Coronary artery (tissue), 2 donors: ENCODE data around the gene WASF3.

ENCODE experiments used
- DNase-seq: peaks from one replicate; pipeline ENCODE4 v3.0.0-alpha.2; 2017; ENCODE audit warnings: low spot score
- H3K27ac ChIP-seq, 2 donors: fragments of 200-600 bp; sonication (generic); one replicate each; pipeline ENCODE4 v1.5.1; 2016 to 2019
- H3K4me3 ChIP-seq: fragments of 200-600 bp; sonication (generic); 2 replicates; pipeline ENCODE4 v1.5.1; 2016; ENCODE audit warnings: mild to moderate bottlenecking, moderate library complexity
- CTCF ChIP-seq: fragments of 200-600 bp; sonication (generic); IDR thresholded peaks from one replicate; pipeline ENCODE4 v1.5.1; 2019; ENCODE audit warnings: antibody characterized with exemption

Gene WASF3

GRCh38 chr13:26711211-26711610 is 153.7 kb downstream of the WASF3 start:
- TF ChIP-seq CTCF, result no peak
- Histone ChIP-seq H3K27ac (no peak overlapping the region), H3K4me3 (no peak overlapping the region)
- DNase-seq, result peak; percentile 7

- TF ChIP-seq CTCF, result no peak
- Histone ChIP-seq H3K4me3 (no peak overlapping the region), H3K27ac (no peak overlapping the region)
- DNase-seq, result peak; percentile 21
These were observed 155.9 kb downstream of the WASF3 start for GRCh38 chr13:26713341-26713740.

- TF ChIP-seq CTCF, result no peak
- DNase-seq, result peak; percentile 16
These were observed 159.5 kb downstream of the WASF3 start for GRCh38 chr13:26716984-26717383.

GRCh38 chr13:26718146-26718545 is 160.7 kb downstream of the WASF3 start:
- Histone ChIP-seq H3K27ac (no peak overlapping the region), H3K4me3 (no peak overlapping the region)
- peak; percentile 41 for DNase-seq
- TF ChIP-seq CTCF, result no peak

More at GRCh38 chr13:26716984-26717383, 159.5 kb downstream of the WASF3 start:
- Histone ChIP-seq H3K4me3 (no peak overlapping the region), H3K27ac (no peak overlapping the region)

- no peak overlapping the region for H3K4me3 ChIP-seq
- DNase-seq, result peak; percentile 0
- H3K27ac ChIP-seq, result no peak overlapping the region
- no peak for TF ChIP-seq CTCF
These were observed 161.4 kb downstream of the WASF3 start for GRCh38 chr13:26718872-26719271.

GRCh38 chr13:26719356-26719945 is 162.0 kb downstream of the WASF3 start:
- Histone ChIP-seq H3K27ac (no peak overlapping the region), H3K4me3 (no peak overlapping the region)
- peak; percentile 3 for DNase-seq
- no peak for TF ChIP-seq CTCF

- Histone ChIP-seq H3K4me3 (no peak overlapping the region), H3K27ac (no peak overlapping the region)
- peak; percentile 55 for DNase-seq
- no peak for TF ChIP-seq CTCF
These were observed 164.0 kb downstream of the WASF3 start for GRCh38 chr13:26721251-26722121.
